Activated CD8-positive, alpha-beta memory T cell treated with anti-CD3 and anti-CD28 coated beads for 24 hours (primary cell): ENCODE data around the gene PXDN.
A peak's percentile ranks its signal among the peaks of the same experiment; 100 is the strongest.

Experiments
- DNase-seq: peaks from one replicate; pipeline ENCODE4 v3.0.0-alpha.2; 2020

The PXDN gene, protein sequence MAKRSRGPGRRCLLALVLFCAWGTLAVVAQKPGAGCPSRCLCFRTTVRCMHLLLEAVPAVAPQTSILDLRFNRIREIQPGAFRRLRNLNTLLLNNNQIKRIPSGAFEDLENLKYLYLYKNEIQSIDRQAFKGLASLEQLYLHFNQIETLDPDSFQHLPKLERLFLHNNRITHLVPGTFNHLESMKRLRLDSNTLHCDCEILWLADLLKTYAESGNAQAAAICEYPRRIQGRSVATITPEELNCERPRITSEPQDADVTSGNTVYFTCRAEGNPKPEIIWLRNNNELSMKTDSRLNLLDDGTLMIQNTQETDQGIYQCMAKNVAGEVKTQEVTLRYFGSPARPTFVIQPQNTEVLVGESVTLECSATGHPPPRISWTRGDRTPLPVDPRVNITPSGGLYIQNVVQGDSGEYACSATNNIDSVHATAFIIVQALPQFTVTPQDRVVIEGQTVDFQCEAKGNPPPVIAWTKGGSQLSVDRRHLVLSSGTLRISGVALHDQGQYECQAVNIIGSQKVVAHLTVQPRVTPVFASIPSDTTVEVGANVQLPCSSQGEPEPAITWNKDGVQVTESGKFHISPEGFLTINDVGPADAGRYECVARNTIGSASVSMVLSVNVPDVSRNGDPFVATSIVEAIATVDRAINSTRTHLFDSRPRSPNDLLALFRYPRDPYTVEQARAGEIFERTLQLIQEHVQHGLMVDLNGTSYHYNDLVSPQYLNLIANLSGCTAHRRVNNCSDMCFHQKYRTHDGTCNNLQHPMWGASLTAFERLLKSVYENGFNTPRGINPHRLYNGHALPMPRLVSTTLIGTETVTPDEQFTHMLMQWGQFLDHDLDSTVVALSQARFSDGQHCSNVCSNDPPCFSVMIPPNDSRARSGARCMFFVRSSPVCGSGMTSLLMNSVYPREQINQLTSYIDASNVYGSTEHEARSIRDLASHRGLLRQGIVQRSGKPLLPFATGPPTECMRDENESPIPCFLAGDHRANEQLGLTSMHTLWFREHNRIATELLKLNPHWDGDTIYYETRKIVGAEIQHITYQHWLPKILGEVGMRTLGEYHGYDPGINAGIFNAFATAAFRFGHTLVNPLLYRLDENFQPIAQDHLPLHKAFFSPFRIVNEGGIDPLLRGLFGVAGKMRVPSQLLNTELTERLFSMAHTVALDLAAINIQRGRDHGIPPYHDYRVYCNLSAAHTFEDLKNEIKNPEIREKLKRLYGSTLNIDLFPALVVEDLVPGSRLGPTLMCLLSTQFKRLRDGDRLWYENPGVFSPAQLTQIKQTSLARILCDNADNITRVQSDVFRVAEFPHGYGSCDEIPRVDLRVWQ (N-terminal part only)

DNA sequence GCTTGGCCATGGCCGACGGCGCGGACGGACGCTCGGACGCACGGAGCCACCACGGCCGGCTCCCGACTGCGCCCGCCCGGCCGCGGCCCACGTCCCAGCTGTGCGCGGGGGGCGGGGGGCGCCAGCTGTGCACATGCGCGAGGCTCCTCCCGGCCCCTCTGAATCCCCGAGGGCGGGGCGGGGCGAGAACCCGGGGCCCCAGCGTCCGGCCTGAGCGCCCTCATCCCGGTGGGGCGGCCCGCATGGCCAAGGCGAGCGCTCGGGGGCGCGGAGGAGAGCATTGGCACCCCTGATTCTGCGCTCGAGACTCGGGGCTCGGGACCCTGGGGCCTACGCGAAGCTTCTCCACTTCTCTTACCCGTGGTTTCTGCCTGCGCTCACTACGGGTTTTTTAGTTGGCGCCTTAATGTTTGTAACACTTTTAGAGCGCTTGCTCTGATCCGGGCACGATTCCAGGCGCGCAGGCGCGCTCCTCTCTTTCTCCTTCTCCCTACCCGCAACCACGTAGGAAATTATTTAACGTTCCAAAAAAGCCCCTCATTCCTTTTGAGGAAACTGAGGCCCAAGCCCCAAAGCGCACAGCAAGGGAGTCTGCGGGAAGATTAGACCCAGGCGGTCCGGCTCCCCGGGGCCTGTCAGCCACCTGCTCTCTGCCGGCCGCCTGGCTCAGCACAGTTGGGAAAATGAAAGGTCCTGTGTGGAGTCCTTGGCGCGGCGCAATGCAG, at the start of gene PXDN:
Gene PXDN (minus strand): TSS at position 70 of the 725 bp plus-strand sequence. CDS start 60 bp downstream, at position 10.
- DNase-seq = peak; percentile 59

DNA sequence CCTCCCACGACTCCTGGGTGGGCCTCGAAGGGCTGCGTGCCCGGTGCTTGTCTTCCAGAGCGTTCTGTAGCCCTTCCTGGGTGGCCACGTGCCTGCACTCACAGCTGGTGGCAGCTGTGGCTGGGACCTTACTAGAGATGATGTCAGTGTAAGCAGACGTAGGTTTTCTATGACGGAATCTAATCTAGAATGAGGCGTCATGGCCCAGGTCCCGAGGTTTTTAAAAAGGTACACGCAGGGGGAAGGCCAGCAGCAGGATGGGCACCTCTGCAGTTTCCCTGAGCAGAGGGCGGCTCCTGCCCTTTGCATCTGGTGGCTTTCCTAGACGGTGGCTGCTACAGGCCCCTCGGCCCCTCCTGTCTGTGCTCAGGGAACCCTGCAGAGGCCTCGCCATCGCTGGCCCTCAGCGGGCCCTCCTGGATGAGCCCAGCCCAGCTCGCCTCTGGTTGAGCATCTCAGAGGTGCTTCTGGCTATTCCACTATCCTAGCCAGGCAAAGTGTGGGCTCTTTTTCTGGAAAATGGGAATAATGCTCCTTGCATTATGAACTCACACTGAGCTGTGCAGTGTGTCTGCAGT, 49.6 kb upstream of the PXDN start:
- DNase-seq = no peak

DNA sequence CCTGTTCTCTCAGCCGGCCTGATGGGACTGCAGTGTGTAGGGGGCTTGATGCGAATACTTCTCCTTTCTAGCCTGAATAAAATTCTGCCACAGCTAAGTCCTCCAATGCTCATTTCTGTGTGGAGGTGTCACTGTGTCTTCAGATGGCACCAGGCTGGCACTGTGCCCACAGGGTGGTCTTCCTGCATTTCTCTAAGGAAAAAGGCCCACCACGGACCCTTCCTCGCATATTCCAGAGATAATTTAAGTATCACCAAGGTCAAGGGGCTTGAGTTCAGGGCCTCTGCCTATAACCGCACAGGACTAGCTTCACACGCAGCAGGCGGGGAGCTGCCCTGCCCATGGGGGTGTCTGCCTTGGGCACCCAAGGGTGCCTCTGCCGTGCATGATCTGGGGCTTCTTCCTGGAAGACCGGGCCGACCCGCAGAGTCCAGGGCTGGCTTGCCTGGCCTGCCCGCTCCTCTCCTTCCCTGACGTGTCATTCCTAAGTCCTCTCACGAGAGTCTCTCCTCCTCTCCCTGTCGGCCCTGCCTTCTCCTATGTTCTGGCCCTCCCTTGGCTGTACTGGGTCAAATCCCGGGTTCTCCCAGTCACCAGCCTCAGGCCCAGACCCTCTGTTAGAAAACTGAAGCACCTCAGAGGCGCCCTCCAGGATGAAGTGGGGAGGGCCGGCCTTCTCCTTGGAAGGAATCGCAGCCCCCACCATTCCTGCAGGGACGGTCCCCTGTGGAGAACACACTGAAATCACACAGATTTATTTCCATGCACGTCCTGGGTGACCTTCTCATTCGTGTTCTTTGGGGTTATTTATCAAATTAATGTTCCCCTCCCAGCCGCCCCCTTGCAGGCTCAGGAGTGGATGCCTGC, 48.9 kb upstream of the PXDN start:
- no peak for DNase-seq

DNA sequence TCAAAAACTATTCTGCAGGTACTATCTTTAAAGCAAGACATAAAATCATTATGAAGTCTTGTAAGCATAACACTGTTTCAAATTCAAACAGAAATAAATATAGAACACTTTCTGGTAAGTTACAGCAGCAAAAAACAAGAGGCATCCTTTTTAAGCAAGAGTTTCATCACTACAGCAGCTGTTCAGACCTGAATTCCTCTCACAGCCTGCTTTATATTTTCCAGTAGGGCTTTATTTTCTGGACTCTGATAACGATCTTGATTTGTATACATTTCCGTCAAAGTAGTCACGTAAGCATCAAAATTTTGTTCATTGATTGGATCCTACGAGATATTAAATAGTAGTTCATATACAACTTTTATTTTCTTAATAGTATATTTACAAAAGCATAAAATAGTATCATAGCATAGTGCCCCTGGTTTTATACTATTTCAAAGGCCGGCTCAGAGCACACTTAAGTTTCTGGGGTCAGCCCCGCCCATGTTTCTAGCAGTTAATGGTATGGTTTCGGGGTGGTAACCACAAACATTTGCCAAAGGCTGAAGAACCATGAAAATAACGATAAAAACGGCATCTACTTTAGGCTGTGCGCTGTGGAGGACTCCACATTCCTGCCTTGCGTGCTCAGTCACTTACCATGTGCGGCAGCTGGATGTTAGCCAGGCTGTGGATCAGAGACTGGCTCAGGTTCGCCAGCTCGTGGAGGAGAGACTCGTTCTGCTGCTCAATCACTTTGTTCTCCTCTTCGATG, 47.5 kb upstream of the PXDN start:
- no peak for DNase-seq

DNA sequence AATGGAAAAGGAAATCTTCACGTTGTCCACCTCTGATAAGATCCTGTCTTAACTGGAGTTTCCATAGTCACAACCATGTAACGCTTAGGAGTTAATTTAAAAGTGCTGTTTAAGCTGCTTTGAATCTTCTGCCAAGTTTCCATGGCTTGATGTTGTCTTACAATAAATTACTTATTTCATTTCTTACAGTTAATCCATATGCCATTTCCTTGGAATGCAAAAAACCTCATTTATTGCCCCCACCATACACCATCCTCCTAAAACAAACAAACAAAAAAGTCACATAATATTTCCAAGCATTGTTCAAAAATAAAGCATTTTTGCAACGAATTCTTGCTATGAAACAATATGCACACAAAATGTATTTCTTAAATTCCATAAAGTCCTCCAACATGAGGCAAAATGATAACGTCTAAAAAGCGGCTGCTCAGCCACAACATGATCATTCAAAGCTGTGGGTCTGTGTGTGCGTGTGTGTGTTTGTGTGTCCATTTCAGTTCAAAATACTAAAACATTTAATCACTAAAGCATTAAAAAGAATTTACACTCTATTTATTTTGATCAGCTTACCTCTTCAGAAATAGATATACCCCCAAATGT, 46.8 kb upstream of the PXDN start:
- no peak for DNase-seq

DNA sequence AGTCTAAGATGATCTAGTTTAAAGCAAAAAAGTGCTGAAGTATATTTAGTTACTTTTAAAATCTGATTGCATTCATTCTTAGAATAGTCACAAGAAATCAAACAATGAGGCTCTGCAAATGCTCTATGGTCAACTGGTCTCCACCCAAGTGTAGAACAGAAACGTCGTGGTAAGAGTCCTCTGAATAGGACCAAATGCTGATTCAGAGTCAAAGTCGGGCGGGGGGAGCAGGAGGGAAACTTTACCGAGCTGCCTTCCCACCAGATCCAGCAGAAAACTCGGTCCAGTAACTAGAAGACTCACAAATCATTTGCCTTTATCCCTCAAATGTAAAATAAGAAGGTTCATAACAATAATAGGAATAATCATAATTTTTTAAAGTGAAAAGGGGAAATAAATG, 46.2 kb upstream of the PXDN start:
- DNase-seq = no peak

DNA sequence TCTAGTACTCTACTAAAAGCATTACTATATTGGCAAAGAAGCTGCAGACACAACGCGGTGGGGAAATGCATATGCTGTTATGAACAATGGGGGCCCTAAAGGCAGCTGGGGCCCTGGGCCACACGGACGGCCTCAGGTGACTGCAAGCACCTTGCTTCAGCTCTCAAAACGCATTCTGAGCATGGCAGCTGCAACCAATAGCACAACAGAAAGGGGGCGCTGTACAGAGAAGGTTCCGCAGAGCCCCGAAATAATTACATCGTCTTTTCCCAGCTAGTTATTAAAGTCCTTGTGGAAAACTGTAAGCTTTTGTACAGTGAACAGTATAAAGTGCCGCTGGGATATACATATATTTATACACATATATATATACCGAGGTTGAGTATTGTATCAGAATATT, 45.3 kb upstream of the PXDN start:
- no peak for DNase-seq

DNA sequence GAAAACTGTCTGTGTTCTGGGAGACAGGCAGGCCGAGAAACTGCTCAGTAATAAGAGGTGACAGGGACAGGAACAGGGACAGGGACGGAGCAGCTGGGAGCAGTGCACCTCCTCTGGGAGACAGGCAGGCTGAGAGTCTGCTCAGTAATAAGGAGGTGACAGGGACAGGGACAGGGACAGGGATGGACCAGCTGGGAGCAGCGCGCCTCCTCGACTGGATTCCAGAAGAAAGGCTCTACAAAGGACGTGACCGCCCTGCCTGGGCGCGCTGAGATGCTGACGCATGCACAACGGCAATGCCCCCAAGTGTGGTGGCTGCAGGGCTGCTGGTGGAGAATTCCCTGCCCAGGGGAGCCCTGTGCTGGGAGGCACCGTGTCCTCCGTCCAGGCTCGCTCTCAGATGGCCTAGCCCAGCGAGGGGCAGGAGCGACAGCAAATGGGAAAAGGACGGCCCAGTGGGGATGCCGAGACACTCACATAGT, 44.2 kb upstream of the PXDN start:
- no peak for DNase-seq

DNA sequence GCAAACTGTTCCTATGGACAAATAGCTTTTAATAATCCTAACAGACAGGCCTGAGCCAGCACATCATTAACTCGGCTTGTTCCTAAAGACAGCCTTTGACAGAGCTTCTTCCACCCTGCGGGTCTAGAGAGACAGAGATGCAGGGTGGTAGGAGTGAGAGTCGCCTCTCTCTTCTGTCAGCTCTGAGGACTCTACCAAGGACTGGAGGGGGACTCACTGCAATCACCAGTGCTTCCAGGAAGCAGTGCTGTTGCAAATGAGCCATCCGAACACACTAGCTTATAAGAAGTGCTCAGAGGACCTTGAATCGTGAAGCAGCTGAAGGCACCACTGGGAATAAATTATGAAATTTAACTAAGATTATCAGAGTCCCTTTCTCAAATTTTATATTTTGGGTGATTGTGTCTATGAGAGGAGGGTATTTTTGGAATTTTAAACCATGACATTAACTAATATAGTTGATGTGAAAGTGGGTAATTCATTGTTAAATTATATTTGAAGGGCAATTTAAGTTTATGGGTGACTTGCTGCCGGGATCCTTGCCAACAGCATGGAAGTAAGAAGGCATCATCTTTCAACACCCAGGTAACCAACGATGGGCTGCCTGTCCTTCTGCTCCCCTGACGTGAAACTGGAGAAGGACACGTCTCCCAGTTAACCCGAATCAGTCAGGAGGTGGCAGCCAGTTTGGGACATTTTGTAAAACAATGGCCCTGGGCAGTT, 43.6 kb upstream of the PXDN start:
- no peak for DNase-seq

DNA sequence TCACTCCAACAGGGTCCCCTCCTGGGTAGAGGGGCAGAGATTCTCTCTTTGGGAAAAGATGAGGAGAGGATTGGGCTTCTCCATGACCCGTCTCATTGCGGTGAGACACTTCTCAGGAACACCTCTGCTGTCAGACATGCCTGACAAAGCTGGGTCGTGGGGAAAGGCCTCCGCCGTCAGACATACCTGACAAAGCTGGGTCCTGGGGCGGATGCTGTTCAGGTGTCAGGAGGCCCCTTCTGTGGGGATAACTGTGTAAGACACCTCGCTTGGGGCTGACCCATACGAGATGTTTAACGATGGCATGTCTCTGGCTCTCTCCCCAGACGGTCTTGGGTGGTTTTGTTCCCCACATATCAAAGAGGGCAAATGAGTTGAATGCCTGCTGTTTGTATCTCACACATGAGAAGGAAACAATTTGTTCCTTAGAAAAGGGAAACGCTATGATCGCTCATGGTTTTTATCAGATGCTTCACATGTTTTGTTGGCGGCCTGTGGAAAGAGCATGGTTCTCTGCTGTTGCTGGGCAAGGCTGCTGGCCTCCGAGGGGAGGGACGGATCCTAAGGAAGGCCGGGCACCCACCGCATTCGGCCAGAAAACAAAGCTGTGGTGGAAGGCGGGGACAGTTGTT, 40.8 kb upstream of the PXDN start:
- DNase-seq = peak; percentile 52

DNA sequence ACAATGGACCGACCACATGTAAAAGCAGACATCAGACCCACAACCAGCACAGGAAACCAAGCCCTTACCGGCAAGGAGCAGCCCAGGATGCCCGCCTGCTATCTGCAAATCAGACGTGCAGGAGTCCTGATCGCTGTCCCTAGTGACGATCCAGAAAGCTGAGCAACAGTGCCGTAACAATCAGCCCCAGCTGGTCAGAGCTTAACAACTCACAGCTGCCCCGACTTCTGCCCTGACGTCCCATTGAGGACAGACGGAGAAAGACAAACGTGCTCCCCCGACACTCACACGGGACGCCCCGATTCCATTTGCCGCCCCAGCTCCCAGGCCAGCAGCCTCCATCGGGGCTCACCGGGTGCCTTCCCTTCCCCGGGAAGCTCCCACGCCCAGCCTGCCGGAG, 39.8 kb upstream of the PXDN start:
- peak; percentile 62 for DNase-seq

DNA sequence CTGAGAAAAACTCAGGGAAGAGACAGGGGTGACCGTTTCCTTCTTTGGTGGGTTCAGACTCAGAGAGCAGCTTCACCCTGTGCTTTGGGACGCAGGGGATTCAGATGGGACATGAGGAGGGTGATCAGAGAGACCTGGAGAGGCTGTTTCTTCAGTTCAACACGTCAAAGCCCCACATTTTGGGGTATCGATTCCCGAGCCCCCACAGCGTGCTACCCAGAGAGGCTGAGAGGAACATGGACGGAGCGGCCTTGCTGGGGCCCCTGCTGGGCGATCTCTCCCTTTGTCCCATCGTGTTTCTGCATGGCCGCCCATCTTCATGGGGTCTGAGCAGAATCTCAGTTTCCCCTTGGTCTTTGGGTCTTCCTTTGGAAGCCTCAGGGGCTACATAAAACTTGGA, 38.2 kb upstream of the PXDN start:
- DNase-seq = peak; percentile 55

DNA sequence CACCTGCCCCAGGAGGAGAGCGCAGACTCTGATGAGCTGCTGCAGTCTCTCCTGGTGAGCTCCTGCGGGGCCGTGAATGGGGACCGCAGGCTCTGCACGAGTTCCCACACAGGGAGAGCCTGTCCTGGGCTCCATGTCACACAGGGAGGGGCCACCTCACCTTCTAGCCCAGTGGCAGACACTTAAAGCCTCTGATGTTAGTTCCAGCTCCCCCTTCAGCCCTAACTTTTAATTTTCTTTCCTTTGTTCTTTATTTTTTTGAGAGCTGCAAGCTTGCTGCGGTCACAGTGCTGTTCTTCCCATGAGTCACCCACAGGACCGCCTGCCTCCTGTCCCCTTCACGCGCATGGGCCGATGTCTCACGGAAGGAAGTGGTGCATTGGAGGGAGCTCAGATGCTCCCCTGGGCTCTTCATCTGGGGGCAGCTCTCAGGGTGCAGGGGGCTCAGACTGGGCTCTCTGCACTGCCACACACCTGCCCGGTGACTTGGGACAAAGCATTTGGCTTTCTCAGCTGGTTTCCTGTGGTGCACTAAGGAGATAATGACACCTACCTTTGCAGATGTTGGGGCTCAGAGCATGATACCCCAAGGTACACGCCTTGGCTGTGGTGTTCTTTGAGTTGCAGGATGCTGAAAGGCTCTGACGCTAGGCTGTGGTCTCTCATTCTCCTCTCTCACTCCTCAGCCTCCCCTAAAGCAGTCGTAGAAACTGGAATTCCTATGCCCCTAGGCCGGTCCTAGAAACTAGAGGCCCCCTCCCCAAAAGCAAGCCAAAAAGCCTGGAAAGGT, 37.2 kb upstream of the PXDN start:
- peak; percentile 79 for DNase-seq

DNA sequence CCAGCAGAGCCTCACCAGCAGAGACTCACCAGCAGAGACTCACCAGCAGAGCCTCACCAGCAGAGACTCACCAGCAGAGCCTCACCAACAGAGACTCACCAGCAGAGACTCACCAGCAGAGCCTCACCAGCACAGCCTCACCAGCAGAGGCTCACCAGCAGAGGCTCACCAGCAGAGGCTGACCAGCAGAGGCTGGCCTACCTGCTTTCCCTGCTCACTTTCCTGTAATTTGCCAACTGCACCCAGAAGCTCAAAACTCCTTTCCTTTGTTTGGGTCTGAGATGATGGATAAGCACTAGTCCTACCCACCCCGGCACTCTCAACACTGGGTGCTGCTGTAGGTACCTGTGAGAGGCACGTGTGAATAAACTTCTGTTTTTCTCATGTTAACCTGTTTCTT, 36.4 kb upstream of the PXDN start:
- peak; percentile 60 for DNase-seq

DNA sequence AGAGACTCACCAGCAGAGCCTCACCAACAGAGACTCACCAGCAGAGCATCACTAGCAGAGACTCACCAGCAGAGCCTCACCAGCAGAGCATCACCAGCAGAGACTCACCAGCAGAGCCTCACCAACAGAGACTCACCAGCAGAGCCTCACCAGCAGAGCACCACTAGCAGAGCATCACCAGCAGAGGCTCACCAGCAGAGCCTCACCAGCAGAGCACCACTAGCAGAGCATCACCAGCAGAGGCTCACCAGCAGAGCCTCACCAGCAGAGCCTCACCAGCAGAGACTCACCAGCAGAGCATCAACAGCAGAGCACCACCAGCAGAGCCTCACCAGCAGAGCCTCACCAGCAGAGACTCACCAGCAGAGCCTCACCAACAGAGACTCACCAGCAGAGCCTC, 35.7 kb upstream of the PXDN start:
- DNase-seq = peak; percentile 53

DNA sequence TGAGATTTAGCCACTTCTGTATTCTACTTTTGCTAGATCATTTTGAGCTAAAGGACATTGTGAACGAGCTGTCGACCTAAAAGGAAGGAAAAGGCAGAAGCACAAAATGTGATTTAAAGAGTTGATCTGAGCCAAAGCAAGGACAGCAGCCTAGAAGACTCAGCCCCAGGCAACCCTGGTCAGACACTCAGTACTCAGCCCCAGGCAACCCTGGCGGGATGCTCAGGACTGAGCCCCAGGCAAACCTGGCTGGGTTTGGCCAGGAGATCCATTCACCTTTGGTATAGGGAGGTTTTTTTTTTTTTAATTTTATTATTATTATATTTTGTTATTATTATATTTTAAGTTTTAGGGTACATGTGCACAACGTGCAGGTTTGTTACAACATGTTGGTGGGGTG, 34.3 kb upstream of the PXDN start:
- DNase-seq = no peak

DNA sequence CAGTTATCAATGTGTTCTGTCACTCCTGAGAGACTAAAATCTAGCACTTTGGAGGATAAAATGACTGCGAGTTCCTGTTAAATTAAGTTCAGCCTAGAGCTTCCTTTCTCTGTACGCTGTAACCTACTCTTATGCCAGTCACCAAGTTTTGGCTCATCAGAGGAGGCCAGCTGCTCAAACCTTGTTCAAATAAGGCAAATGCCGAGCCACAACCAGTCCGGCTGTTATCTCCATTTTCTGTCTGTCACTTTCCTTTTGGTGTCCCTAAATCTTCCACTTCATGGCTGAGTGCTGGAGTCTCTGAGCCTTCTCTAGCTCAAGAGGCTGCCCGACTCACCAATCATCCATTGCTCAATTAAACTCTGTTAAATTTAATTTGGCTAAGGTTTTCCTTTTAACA, 33.5 kb upstream of the PXDN start:
- no peak for DNase-seq

DNA sequence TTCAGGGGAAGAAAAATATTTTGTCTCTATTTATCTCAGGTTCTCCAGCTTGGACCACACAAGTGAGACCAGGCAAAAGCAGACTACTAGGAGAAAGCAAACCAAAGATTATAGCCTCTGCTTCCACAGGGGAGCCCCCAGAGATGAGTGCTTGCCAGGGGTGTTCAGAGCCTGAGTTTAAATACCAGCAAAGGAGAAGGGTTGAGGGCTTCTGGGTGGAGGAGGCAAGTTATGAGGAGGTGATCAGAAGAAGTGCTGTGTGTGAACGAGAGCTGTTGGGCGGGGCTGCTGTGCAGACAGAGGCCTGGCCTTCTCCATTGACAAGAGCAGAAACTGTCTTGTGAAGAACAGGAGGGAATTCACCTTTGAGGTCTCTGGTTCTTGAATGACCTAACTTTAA, 32.8 kb upstream of the PXDN start:
- no peak for DNase-seq
